ENCODE data around the gene ARHGEF4.

The ARHGEF4 gene

DNA sequence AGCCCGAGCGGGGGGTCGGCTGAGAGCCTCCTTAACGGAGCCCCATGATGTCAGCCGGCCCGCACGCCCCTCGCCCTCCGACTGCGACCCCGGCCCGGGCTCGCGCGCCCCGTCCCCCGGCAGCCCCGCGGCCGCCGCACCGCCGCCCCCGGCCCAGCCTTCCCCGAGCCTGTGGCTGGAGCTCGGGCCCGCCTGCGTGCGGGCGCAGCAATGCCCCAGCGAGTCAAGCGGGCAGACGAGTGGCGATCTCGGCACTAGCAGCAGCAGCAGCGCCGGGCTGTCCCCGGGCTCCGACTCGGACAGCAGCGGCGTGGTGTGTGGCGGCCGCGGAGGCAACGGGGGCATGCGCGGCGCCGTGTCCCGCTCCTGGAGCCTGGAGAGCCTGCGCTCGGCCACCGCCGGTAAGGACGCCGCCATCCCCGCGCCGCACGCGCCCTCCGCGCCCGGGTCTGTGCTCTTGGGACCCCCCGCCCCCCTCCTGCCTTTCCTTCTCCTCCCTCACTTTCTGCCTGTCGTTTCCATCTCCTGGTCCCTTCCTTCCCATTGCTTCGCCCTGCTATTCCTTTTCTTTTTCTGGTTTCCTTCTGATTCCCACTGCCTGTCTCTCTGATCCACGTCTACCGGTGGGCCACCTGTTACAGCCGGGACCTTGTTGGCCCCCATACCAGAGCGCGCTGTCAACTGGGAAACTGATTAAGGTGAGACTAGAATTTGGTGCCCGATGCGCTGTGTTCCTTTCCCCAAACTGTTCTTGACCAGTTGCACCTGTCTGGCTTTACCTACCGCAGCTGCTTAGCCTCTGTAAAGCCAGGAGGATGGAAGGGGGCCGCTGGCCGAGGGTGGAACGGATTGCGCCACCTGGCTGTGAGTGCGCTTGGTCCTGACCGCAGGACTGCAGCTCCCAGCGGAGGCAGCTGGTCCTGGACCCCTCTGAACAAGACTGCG, 127.4 kb downstream of the ARHGEF4 start:
- Histone ChIP-seq H3K4me3 (ENCODE audit: low read length, poor library complexity, severe bottlenecking) (no peak overlapping the region), H3F3A (ENCODE audit: low read depth) (no peaks in the 10 kb centered on the region), H3K4me2 (ENCODE audit: low read depth, low read length, poor library complexity, severe bottlenecking) (no peak overlapping the region), H3K36me3 (ENCODE audit: insufficient read depth, low read length) (no peaks in the 10 kb centered on the region), H3K9me3 (ENCODE audit: insufficient read depth, low read depth, low read length) (no peaks in the 10 kb centered on the region), H3K27me3 (ENCODE audit: insufficient read depth, low read length, poor library complexity, severe bottlenecking) (no peaks in the 10 kb centered on the region), H2AFZ (ENCODE audit: low read length) (no peak overlapping the region), H3K79me2 (ENCODE audit: insufficient read depth, low read length) (no peaks in the 10 kb centered on the region), H3K9ac (ENCODE audit: low read depth, low read length, poor library complexity, severe bottlenecking) (no peak overlapping the region), H4K20me1 (ENCODE audit: insufficient read depth, low read length, poor library complexity, severe bottlenecking) (no peaks in the 10 kb centered on the region), H3K4me1 (ENCODE audit: insufficient read depth, low read length, poor library complexity, severe bottlenecking) (peaks cover 7% of the 10 kb centered on the region), H3K9me2 (replicated peaks; ENCODE audit: low read depth, low read length) (no peaks in the 10 kb centered on the region)
- TF ChIP-seq EZH2phosphoT487 (IDR thresholded peaks at IDR 0.05; ENCODE audit: borderline replicate concordance), result no peak
- TF ChIP-seq, protein P1, sequence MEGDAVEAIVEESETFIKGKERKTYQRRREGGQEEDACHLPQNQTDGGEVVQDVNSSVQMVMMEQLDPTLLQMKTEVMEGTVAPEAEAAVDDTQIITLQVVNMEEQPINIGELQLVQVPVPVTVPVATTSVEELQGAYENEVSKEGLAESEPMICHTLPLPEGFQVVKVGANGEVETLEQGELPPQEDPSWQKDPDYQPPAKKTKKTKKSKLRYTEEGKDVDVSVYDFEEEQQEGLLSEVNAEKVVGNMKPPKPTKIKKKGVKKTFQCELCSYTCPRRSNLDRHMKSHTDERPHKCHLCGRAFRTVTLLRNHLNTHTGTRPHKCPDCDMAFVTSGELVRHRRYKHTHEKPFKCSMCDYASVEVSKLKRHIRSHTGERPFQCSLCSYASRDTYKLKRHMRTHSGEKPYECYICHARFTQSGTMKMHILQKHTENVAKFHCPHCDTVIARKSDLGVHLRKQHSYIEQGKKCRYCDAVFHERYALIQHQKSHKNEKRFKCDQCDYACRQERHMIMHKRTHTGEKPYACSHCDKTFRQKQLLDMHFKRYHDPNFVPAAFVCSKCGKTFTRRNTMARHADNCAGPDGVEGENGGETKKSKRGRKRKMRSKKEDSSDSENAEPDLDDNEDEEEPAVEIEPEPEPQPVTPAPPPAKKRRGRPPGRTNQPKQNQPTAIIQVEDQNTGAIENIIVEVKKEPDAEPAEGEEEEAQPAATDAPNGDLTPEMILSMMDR (conservative IDR thresholded peaks at IDR 0.05; ENCODE audit: low read length), result no peak

DNA sequence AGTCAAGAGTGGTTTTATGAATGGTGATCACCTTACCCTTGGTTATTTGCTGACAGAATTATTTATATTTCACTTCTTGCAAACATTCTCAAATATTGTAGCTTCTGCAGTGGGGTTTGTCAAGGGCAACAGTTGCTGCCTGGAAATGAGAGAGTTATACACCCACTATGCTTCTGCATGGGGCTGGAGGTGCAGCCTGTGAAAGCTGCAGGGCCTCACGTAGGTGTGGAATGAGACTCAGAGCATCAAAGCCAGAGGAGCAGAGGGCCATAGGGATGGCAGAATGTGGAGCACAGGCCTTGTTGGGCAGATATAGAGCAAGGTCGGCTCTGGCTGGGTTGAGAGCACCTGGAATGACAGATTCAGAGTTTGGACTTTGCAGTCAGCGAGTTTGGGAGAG, 128.2 kb downstream of the ARHGEF4 start:
- no peak overlapping the region for H3K4me2 ChIP-seq (ENCODE audit: low read depth, low read length, poor library complexity, severe bottlenecking)
- H3K27me3 ChIP-seq (ENCODE audit: insufficient read depth, low read length, poor library complexity, severe bottlenecking), result no peaks in the 10 kb centered on the region
- peaks cover 7% of the 10 kb centered on the region for H3K4me1 ChIP-seq (ENCODE audit: insufficient read depth, low read length, poor library complexity, severe bottlenecking)
- H3K36me3 ChIP-seq (ENCODE audit: insufficient read depth, low read length), result no peaks in the 10 kb centered on the region
- no peaks in the 10 kb centered on the region for H3K9me3 ChIP-seq (ENCODE audit: insufficient read depth, low read depth, low read length)
- no peaks in the 10 kb centered on the region for H4K20me1 ChIP-seq (ENCODE audit: insufficient read depth, low read length, poor library complexity, severe bottlenecking)
- no peak overlapping the region for H3K4me3 ChIP-seq (ENCODE audit: low read length, poor library complexity, severe bottlenecking)
- H3K79me2 ChIP-seq (ENCODE audit: insufficient read depth, low read length), result no peaks in the 10 kb centered on the region
- no peaks in the 10 kb centered on the region for H3K9me2 ChIP-seq (replicated peaks; ENCODE audit: low read depth, low read length)
- TF ChIP-seq, protein P1 (conservative IDR thresholded peaks at IDR 0.05; ENCODE audit: low read length), result no peak
- no peak for TF ChIP-seq EZH2phosphoT487 (IDR thresholded peaks at IDR 0.05; ENCODE audit: borderline replicate concordance)
- H2AFZ ChIP-seq (ENCODE audit: low read length), result no peak overlapping the region
- H3F3A ChIP-seq (ENCODE audit: low read depth), result no peaks in the 10 kb centered on the region
- H3K9ac ChIP-seq (ENCODE audit: low read depth, low read length, poor library complexity, severe bottlenecking), result no peak overlapping the region

DNA sequence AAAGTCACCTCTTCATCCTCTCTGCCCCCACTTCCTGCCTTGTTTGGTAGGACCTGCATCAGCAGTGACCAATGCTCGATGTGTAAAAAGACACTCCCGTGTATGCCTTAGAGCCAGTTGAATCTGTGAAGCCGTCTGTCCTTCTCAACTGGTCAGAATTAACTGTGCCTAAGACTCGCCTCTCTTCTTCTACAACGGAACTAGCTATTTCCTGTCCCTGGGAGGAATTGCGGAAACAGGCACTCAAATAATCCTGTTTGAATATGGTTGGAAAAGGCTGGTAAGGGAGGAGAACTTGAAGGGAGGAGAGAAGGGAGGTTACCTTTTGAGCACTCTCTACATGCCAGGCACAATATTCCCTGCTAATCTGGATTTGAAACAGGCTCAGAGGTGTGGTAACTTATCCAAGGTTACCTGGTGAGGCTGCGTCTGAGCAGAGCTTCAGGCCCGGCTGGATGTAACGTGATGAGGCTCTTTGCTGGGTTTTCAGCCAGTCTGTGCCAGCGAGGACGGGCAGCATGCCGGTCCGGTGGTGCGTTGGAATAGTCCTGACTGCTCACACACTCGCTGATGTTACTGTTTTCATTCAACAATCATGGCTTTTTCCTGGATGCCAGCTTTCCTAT, 129.5 kb downstream of the ARHGEF4 start:
- Histone ChIP-seq H3K4me2 (ENCODE audit: low read depth, low read length, poor library complexity, severe bottlenecking) (no peak overlapping the region), H3K27me3 (ENCODE audit: insufficient read depth, low read length, poor library complexity, severe bottlenecking) (no peaks in the 10 kb centered on the region), H4K20me1 (ENCODE audit: insufficient read depth, low read length, poor library complexity, severe bottlenecking) (no peaks in the 10 kb centered on the region), H3F3A (ENCODE audit: low read depth) (no peaks in the 10 kb centered on the region), H2AFZ (ENCODE audit: low read length) (no peak overlapping the region), H3K4me3 (ENCODE audit: low read length, poor library complexity, severe bottlenecking) (no peak overlapping the region), H3K9me3 (ENCODE audit: insufficient read depth, low read depth, low read length) (no peaks in the 10 kb centered on the region), H3K36me3 (ENCODE audit: insufficient read depth, low read length) (no peaks in the 10 kb centered on the region), H3K9me2 (replicated peaks; ENCODE audit: low read depth, low read length) (no peaks in the 10 kb centered on the region), H3K4me1 (ENCODE audit: insufficient read depth, low read length, poor library complexity, severe bottlenecking) (peaks cover 7% of the 10 kb centered on the region), H3K9ac (ENCODE audit: low read depth, low read length, poor library complexity, severe bottlenecking) (no peak overlapping the region), H3K79me2 (ENCODE audit: insufficient read depth, low read length) (no peaks in the 10 kb centered on the region)
- no peak for TF ChIP-seq EZH2phosphoT487 (IDR thresholded peaks at IDR 0.05; ENCODE audit: borderline replicate concordance)
- TF ChIP-seq, protein P1 (conservative IDR thresholded peaks at IDR 0.05; ENCODE audit: low read length), result no peak

Data from Loucy (cell line).